HUES6 (cell line): ENCODE data around the gene SH2D2A.

Source experiments
- H3K27ac ChIP-seq: 2 replicates; pipeline ENCODE4 v1.7.0; 2013; ENCODE audit warnings: low read depth, mild to moderate bottlenecking, low read length, inconsistent platforms
- H3K27me3 ChIP-seq: 2 replicates; pipeline ENCODE4 v1.6.1; 2013; ENCODE audit warnings: low read length; ENCODE audit not compliant: control insufficient read depth, insufficient read depth
- H3K36me3 ChIP-seq: 2 replicates; pipeline ENCODE4 v1.6.1; 2013; ENCODE audit warnings: low read length; ENCODE audit not compliant: control insufficient read depth, insufficient read depth
- H3K4me1 ChIP-seq: 2 replicates; pipeline ENCODE4 v1.6.1; 2013; ENCODE audit warnings: low read length; ENCODE audit not compliant: control insufficient read depth, insufficient read depth
- H3K4me3 ChIP-seq: 2 replicates; pipeline ENCODE4 v1.5.1; 2013; ENCODE audit warnings: low read depth, low read length
- H3K9ac ChIP-seq: one replicate; pipeline ENCODE4 v1.6.1; 2013; ENCODE audit warnings: mild to moderate bottlenecking, low read length
- H3K9me3 ChIP-seq: 2 replicates; pipeline ENCODE4 v1.6.1; 2013; ENCODE audit warnings: low read depth, low read length; ENCODE audit not compliant: control insufficient read depth, insufficient read depth

SH2D2A gene

GRCh38 chr1:156858959-156859522, 42.4 kb upstream of the SH2D2A start, which contains the start of gene INSRR:
Gene INSRR, minus strand, starts transcription at chr1:156859117. Its CDS starts 496 bp downstream, at chr1:156858621.
- peaks cover 93% of the 10 kb centered on the region for H3K27me3 ChIP-seq
- H3K9me3 ChIP-seq: no peaks in the 10 kb centered on the region
- peaks cover 21% of the 10 kb centered on the region for H3K4me1 ChIP-seq
- H3K27ac ChIP-seq: no peak within 1 kb of the TSS
- H3K36me3 ChIP-seq: no peaks in the 10 kb centered on the region
- H3K9ac ChIP-seq: peak within 1 kb of the TSS; percentile 17
- peak within 1 kb of the TSS; percentile 74 for H3K4me3 ChIP-seq

DNA sequence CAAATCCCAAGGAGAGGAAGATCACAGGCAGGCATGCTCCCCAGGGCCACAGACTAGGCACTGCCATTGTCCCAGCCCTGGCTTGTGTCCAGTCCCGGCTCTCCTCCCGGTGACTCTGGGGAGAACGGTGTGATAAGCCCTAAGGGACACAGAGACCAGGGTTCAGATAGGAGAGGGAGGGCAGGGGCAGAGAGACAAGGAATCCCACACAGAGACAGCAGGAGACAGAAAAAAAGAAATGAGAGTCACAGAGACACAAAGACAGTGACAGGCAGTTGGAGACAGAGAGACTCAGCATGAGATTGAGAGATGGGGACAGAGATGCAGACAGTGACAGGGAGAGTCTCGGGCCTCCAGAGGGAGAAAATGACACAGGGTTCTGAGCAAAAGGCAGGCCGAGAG, 41.9 kb upstream of the SH2D2A start:
- Histone ChIP-seq H3K9me3 (no peaks in the 10 kb centered on the region), H3K36me3 (no peaks in the 10 kb centered on the region), H3K4me1 (peaks cover 21% of the 10 kb centered on the region), H3K27ac (no peak overlapping the region), H3K27me3 (peaks cover 93% of the 10 kb centered on the region), H3K9ac (no peak overlapping the region), H3K4me3 (peak overlapping the region; percentile 74)

- H3K27ac ChIP-seq: no peak overlapping the region
- H3K27me3 ChIP-seq: peaks cover 93% of the 10 kb centered on the region
- H3K9me3 ChIP-seq: no peaks in the 10 kb centered on the region
- peaks cover 21% of the 10 kb centered on the region for H3K4me1 ChIP-seq
- H3K36me3 ChIP-seq: no peaks in the 10 kb centered on the region
- no peak overlapping the region for H3K4me3 ChIP-seq
- no peak overlapping the region for H3K9ac ChIP-seq
Measured at GRCh38 chr1:156857532-156857931, 40.9 kb upstream of the SH2D2A start.

- Histone ChIP-seq H3K27ac (no peak overlapping the region), H3K9ac (no peak overlapping the region), H3K4me3 (no peak overlapping the region), H3K4me1 (peaks cover 20% of the 10 kb centered on the region), H3K27me3 (peaks cover 93% of the 10 kb centered on the region), H3K36me3 (no peaks in the 10 kb centered on the region), H3K9me3 (no peaks in the 10 kb centered on the region)
Measured at GRCh38 chr1:156856282-156856785, 39.7 kb upstream of the SH2D2A start.

GRCh38 chr1:156854634-156855033, 38.0 kb upstream of the SH2D2A start:
- Histone ChIP-seq H3K9me3 (no peaks in the 10 kb centered on the region), H3K27me3 (peaks cover 93% of the 10 kb centered on the region), H3K9ac (no peak overlapping the region), H3K27ac (no peak overlapping the region), H3K36me3 (no peaks in the 10 kb centered on the region), H3K4me1 (peaks cover 14% of the 10 kb centered on the region), H3K4me3 (no peak overlapping the region)

DNA sequence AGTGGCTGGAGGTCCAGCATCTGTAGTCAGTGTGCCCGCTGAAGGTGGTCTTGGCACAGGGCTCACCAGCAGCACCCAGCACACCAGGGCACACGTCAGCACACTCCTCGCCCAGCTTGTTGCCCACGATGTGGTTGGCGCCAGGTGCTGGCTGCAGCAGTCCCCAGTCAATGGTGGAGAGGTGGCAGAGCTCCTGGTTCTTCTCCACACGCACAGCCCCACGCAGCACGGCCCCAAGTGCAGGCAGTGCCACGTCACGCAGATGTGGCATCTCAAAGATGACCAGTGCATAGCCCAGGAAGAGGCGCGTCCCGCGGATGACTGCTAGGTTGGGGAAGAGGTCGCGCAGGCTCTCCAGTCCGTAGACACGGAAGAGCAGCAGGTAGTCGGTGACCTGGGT, 37.1 kb upstream of the SH2D2A start:
- Histone ChIP-seq H3K27me3 (peaks cover 93% of the 10 kb centered on the region), H3K27ac (no peak overlapping the region), H3K4me1 (peaks cover 14% of the 10 kb centered on the region), H3K9me3 (no peaks in the 10 kb centered on the region), H3K36me3 (no peaks in the 10 kb centered on the region), H3K4me3 (no peak overlapping the region), H3K9ac (no peak overlapping the region)

DNA sequence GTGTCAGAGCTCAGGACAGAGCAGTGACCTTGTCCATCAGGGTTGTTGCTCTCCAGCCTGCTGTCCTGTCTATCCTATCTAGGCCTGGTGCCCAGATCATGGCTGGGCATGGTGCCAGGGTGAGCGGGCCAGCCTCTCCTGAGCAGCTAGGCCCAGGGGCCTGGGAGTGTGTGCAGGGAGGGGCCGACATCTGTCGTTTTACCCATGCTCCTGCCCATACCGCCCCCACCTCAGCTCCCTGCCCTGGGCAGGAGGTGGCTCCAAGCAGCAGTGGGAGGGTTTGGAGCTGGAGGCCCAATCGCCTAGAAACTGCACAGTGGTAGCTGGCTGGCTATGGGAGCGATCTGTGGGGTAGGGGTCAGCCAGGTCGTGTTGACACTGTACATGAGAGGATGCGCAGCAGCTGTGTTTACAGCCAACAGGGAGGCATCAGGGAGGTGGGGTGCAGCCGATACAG, 35.8 kb upstream of the SH2D2A start:
- Histone ChIP-seq H3K4me3 (no peak overlapping the region), H3K27ac (no peak overlapping the region), H3K9me3 (no peaks in the 10 kb centered on the region), H3K4me1 (peaks cover 9% of the 10 kb centered on the region), H3K9ac (no peak overlapping the region), H3K27me3 (peaks cover 93% of the 10 kb centered on the region), H3K36me3 (no peaks in the 10 kb centered on the region)

DNA sequence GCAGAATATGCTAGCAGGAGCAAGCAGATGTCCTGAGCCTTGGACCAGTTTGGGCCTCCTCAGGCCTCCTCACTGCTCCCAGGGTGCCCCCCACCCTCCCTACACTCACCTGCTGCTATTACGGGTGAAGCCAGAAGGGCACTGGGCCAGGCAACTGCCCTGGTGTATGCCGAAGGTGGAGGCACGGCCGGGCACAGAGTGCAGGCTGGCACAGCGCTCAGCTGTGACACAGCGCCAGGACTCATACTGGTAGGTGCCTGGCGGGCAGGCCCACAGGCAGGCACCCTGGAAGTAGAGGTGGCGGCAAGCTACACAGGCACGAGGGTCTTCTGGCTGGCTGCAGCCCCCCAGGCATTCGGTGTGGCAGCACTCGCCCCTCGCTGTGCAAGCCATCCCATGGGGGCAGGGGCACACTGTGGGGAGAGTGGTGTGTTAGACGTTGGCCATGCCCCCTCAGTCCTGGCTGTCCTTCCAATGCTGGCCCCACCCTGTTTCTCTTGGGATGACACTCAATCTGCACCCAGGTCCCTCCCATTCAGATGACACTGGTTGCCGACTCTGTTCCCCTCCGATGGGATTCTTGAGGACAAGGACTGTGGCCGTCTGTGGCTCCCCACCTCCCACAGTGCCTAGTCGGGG, 35.2 kb upstream of the SH2D2A start:
- no peak overlapping the region for H3K9ac ChIP-seq
- no peaks in the 10 kb centered on the region for H3K9me3 ChIP-seq
- H3K4me1 ChIP-seq: peaks cover 9% of the 10 kb centered on the region
- H3K36me3 ChIP-seq: no peaks in the 10 kb centered on the region
- H3K27ac ChIP-seq: no peak overlapping the region
- H3K4me3 ChIP-seq: no peak overlapping the region
- H3K27me3 ChIP-seq: peaks cover 93% of the 10 kb centered on the region

- Histone ChIP-seq H3K9ac (no peak overlapping the region), H3K4me1 (peaks cover 19% of the 10 kb centered on the region), H3K9me3 (no peaks in the 10 kb centered on the region), H3K27me3 (peaks cover 100% of the 10 kb centered on the region), H3K27ac (no peak overlapping the region), H3K4me3 (peak overlapping the region; percentile 60), H3K36me3 (no peaks in the 10 kb centered on the region)
Measured at GRCh38 chr1:156849151-156849496, 32.5 kb upstream of the SH2D2A start.

DNA sequence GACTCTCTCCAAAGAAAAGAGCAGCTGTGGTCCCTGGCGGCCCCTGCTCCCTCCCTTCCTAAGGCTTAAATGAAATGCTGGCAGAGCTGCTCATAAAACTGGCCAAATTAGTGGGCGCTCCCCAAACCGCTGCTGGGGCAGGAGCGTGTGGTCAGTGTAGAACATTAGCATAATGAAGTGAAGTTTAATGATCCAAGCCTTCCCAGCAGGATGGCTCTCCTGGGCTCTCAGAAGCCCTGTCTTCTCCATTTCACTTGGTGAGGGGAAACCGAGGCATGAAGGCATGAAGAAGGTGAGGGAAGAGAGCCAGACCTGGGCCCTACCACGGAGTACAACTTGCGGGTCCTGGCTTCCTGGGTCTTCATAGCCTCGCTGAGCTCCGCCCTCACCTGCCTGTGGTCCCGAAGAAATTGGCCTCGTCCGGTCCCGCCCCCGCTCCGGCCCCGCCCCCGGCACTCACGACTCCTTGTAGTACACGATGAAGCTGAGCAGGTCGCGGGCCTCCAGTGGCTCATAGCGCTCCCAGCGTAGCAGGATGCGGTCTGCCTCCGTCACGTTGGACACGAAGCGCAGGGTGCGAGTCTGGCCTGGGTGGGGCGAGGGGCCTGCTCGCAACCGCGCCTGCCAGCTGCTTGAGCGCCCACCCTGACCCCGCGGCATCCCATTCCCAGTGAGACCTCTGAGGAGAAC, 32.0 kb upstream of the SH2D2A start:
- Histone ChIP-seq H3K4me1 (peaks cover 19% of the 10 kb centered on the region), H3K4me3 (peak overlapping the region; percentile 60), H3K9me3 (no peaks in the 10 kb centered on the region), H3K36me3 (no peaks in the 10 kb centered on the region), H3K27ac (no peak overlapping the region), H3K27me3 (peaks cover 100% of the 10 kb centered on the region), H3K9ac (no peak overlapping the region)
